Hepatocyte (in vitro differentiated cells): ENCODE results near the gene ARL15.

Experiments
- EZH2 ChIP-seq: fragments of 200-600 bp; sonication (generic); IDR thresholded peaks from 2 replicates; pipeline ENCODE4 v1.6.1; 2016; ENCODE audit warnings: antibody characterized with exemption, mild to moderate bottlenecking, borderline replicate concordance
- EZH2phosphoT487 ChIP-seq: fragments of 200-600 bp; sonication (generic); IDR thresholded peaks from one replicate; pipeline ENCODE4 v1.6.1; 2018; ENCODE audit warnings: antibody characterized with exemption, mild to moderate bottlenecking, low read depth, moderate library complexity; ENCODE audit not compliant: unreplicated experiment, severe bottlenecking
- TF ChIP-seq, protein P1 (sequence below): fragments of 200-600 bp; sonication (generic); IDR thresholded peaks from 2 replicates; pipeline ENCODE4 v1.5.1; 2016; ENCODE audit warnings: antibody characterized with exemption, mild to moderate bottlenecking; ENCODE audit not compliant: poor library complexity

DNA sequence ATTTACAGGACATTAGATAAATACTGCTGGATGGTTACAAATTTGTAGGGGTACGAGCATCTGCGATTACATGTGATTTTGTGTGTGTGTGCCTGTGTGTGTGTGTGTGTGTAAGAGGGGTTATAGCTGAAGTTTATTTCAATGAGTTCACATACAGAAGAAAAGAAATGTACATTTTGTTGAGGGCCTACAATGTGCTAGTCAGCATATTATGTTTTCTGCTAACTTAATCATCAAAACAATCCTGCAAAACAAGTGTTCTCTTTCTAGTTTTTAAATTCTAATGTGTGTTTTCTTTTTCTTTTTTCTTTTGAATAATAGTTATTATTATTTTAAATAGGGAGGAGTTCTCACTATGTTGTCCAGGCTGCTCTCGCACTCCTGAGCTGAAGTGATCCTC, 305.7 kb downstream of the ARL15 start:
- TF ChIP-seq, protein P1, sequence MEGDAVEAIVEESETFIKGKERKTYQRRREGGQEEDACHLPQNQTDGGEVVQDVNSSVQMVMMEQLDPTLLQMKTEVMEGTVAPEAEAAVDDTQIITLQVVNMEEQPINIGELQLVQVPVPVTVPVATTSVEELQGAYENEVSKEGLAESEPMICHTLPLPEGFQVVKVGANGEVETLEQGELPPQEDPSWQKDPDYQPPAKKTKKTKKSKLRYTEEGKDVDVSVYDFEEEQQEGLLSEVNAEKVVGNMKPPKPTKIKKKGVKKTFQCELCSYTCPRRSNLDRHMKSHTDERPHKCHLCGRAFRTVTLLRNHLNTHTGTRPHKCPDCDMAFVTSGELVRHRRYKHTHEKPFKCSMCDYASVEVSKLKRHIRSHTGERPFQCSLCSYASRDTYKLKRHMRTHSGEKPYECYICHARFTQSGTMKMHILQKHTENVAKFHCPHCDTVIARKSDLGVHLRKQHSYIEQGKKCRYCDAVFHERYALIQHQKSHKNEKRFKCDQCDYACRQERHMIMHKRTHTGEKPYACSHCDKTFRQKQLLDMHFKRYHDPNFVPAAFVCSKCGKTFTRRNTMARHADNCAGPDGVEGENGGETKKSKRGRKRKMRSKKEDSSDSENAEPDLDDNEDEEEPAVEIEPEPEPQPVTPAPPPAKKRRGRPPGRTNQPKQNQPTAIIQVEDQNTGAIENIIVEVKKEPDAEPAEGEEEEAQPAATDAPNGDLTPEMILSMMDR, result no peak
- no peak for TF ChIP-seq EZH2
- TF ChIP-seq EZH2phosphoT487, result no peak
